HepG2 (cell line): Measurements from ENCODE around the gene MIPEP.

Experiments used
- BHLHE40 ChIP-seq: IDR thresholded peaks from 2 replicates; pipeline ENCODE4 v1.6.1; 2011; ENCODE audit warnings: low read length, improper control_type of control experiment
- ELF1 ChIP-seq: sonication (generic); formaldehyde crosslinking; IDR thresholded peaks from 2 replicates; pipeline ENCODE4 v1.4.0; 2020; ENCODE audit warnings: missing genetic modification reagents
- PHF20 ChIP-seq: sonication (generic); formaldehyde crosslinking; IDR thresholded peaks from 2 replicates; pipeline ENCODE4 v1.5.0; 2020; ENCODE audit warnings: mild to moderate bottlenecking, missing genetic modification reagents
- ZFP36 ChIP-seq: fragments of 150-350 bp; IDR thresholded peaks from 2 replicates; pipeline ENCODE4 v1.6.1; 2018; ENCODE audit warnings: borderline replicate concordance, low read length, low read depth; ENCODE audit not compliant: partially characterized antibody
- TF ChIP-seq, protein P1 (sequence below): sonication (generic); formaldehyde crosslinking; IDR thresholded peaks from 2 replicates; pipeline ENCODE4 v1.8.0; 2022; ENCODE audit warnings: mild to moderate bottlenecking, missing genetic modification reagents; ENCODE audit not compliant: insufficient replicate concordance
- TF ChIP-seq, protein P2 (sequence below): sonication (generic); formaldehyde crosslinking; IDR thresholded peaks from 2 replicates; pipeline ENCODE4 v1.5.0; 2020; ENCODE audit warnings: mild to moderate bottlenecking, missing genetic modification reagents, moderate library complexity
- TF ChIP-seq, protein P3 (sequence below): IDR thresholded peaks from 2 replicates; pipeline ENCODE4 v1.6.1; 2012; ENCODE audit warnings: inconsistent platforms
- TF ChIP-seq, protein P4 (sequence below): sonication (generic); formaldehyde crosslinking; IDR thresholded peaks from 2 replicates; pipeline ENCODE4 v1.4.0; 2020; ENCODE audit warnings: missing genetic modification reagents
- TF ChIP-seq, protein P5 (sequence below): sonication (generic); formaldehyde crosslinking; IDR thresholded peaks from 2 replicates; pipeline ENCODE4 v1.4.0; 2020; ENCODE audit warnings: mild to moderate bottlenecking, low read depth, missing genetic modification reagents

DNA sequence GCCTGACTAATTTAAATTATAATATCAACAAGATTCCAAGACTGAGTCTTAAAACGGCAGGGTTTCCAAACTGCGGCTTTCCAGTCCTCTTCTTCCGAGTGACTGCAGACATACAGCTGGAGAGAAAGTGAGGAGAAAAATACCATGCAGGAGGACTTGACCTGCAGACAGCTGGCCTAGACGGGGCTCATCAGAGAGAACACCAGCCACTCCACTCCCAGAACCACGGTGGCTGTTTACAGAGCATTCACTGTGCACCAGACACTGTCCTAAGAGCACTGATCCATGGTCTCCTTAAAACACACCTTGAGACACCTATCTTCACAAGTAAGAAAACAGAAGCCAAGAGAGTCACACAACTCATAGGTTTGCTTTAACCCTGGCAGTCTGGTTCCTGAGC lies 152.7 kb downstream of the MIPEP start:
- no peak for TF ChIP-seq PHF20 (CRISPR knock-in tag)
- TF ChIP-seq, protein P1, sequence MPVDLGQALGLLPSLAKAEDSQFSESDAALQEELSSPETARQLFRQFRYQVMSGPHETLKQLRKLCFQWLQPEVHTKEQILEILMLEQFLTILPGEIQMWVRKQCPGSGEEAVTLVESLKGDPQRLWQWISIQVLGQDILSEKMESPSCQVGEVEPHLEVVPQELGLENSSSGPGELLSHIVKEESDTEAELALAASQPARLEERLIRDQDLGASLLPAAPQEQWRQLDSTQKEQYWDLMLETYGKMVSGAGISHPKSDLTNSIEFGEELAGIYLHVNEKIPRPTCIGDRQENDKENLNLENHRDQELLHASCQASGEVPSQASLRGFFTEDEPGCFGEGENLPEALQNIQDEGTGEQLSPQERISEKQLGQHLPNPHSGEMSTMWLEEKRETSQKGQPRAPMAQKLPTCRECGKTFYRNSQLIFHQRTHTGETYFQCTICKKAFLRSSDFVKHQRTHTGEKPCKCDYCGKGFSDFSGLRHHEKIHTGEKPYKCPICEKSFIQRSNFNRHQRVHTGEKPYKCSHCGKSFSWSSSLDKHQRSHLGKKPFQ (CRISPR knock-in tag): no peak
- TF ChIP-seq ZFP36: no peak
- TF ChIP-seq, protein P2, sequence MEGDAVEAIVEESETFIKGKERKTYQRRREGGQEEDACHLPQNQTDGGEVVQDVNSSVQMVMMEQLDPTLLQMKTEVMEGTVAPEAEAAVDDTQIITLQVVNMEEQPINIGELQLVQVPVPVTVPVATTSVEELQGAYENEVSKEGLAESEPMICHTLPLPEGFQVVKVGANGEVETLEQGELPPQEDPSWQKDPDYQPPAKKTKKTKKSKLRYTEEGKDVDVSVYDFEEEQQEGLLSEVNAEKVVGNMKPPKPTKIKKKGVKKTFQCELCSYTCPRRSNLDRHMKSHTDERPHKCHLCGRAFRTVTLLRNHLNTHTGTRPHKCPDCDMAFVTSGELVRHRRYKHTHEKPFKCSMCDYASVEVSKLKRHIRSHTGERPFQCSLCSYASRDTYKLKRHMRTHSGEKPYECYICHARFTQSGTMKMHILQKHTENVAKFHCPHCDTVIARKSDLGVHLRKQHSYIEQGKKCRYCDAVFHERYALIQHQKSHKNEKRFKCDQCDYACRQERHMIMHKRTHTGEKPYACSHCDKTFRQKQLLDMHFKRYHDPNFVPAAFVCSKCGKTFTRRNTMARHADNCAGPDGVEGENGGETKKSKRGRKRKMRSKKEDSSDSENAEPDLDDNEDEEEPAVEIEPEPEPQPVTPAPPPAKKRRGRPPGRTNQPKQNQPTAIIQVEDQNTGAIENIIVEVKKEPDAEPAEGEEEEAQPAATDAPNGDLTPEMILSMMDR (CRISPR knock-in tag): no peak
- TF ChIP-seq BHLHE40: no peak
- TF ChIP-seq, protein P3, sequence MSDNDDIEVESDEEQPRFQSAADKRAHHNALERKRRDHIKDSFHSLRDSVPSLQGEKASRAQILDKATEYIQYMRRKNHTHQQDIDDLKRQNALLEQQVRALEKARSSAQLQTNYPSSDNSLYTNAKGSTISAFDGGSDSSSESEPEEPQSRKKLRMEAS: no peak
- TF ChIP-seq, protein P4, sequence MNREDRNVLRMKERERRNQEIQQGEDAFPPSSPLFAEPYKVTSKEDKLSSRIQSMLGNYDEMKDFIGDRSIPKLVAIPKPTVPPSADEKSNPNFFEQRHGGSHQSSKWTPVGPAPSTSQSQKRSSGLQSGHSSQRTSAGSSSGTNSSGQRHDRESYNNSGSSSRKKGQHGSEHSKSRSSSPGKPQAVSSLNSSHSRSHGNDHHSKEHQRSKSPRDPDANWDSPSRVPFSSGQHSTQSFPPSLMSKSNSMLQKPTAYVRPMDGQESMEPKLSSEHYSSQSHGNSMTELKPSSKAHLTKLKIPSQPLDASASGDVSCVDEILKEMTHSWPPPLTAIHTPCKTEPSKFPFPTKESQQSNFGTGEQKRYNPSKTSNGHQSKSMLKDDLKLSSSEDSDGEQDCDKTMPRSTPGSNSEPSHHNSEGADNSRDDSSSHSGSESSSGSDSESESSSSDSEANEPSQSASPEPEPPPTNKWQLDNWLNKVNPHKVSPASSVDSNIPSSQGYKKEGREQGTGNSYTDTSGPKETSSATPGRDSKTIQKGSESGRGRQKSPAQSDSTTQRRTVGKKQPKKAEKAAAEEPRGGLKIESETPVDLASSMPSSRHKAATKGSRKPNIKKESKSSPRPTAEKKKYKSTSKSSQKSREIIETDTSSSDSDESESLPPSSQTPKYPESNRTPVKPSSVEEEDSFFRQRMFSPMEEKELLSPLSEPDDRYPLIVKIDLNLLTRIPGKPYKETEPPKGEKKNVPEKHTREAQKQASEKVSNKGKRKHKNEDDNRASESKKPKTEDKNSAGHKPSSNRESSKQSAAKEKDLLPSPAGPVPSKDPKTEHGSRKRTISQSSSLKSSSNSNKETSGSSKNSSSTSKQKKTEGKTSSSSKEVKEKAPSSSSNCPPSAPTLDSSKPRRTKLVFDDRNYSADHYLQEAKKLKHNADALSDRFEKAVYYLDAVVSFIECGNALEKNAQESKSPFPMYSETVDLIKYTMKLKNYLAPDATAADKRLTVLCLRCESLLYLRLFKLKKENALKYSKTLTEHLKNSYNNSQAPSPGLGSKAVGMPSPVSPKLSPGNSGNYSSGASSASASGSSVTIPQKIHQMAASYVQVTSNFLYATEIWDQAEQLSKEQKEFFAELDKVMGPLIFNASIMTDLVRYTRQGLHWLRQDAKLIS: no peak
- TF ChIP-seq, protein P5, sequence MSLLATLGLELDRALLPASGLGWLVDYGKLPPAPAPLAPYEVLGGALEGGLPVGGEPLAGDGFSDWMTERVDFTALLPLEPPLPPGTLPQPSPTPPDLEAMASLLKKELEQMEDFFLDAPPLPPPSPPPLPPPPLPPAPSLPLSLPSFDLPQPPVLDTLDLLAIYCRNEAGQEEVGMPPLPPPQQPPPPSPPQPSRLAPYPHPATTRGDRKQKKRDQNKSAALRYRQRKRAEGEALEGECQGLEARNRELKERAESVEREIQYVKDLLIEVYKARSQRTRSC (CRISPR knock-in tag): no peak
- no peak for TF ChIP-seq ELF1
